Neural progenitor cell (in vitro differentiated cells): Measurements from ENCODE around the gene PPP1R9A. TPM values are rescaled to one million over a fixed set of nuclear protein-coding genes. Genes with fewer than 3 reads are reported as not detected.

Source experiments
- DNase-seq: peaks from one replicate; pipeline ENCODE4 v3.0.0-alpha.2; 2016; ENCODE audit warnings: low spot score
- H2AFZ ChIP-seq: fragments of 200-600 bp; sonication (generic); replicated peaks from 2 replicates; pipeline ENCODE4 v1.6.1; 2016; ENCODE audit warnings: antibody characterized with exemption
- H3F3A ChIP-seq: fragments of 200-600 bp; sonication (generic); 2 replicates; pipeline ENCODE4 v1.6.1; 2016; ENCODE audit warnings: antibody characterized with exemption, low read depth
- H3K27ac ChIP-seq: fragments of 200-600 bp; sonication (generic); 2 replicates; pipeline ENCODE4 v1.5.1; 2016; ENCODE audit warnings: mild to moderate bottlenecking
- H3K27me3 ChIP-seq: fragments of 200-600 bp; sonication (generic); 2 replicates; pipeline ENCODE4 v1.6.1; 2016; ENCODE audit warnings: mild to moderate bottlenecking, moderate library complexity
- H3K36me3 ChIP-seq: fragments of 200-600 bp; sonication (generic); 2 replicates; pipeline ENCODE4 v1.5.1; 2016
- H3K4me1 ChIP-seq: fragments of 200-600 bp; sonication (generic); 2 replicates; pipeline ENCODE4 v1.6.1; 2016; ENCODE audit warnings: mixed run types
- H3K4me2 ChIP-seq: fragments of 200-600 bp; sonication (generic); 2 replicates; pipeline ENCODE4 v1.6.1; 2016
- H3K4me3 ChIP-seq: fragments of 200-600 bp; sonication (generic); 2 replicates; pipeline ENCODE4 v1.5.1; 2016
- H3K79me2 ChIP-seq: fragments of 200-600 bp; sonication (generic); 2 replicates; pipeline ENCODE4 v1.6.1; 2016; ENCODE audit warnings: low read depth
- H3K9ac ChIP-seq: fragments of 200-600 bp; sonication (generic); 2 replicates; pipeline ENCODE4 v1.6.1; 2016
- H3K9me3 ChIP-seq: fragments of 200-600 bp; sonication (generic); 2 replicates; pipeline ENCODE4 v1.5.1; 2016; ENCODE audit warnings: low read depth
- H4K20me1 ChIP-seq: fragments of 200-600 bp; sonication (generic); 2 replicates; pipeline ENCODE4 v1.6.1; 2016; ENCODE audit warnings: low read depth
- H3K27ac Mint-ChIP-seq: 3 replicates; pipeline ENCODE4 v1.8.0; 2021; ENCODE audit warnings: mixed read lengths
- H3K27me3 Mint-ChIP-seq: 2 replicates; pipeline ENCODE4 v1.8.0; 2022; ENCODE audit warnings: low read depth, mild to moderate bottlenecking, inconsistent platforms, moderate library complexity, mixed read lengths; ENCODE audit not compliant: insufficient read depth
- H3K36me3 Mint-ChIP-seq: 3 replicates; pipeline ENCODE4 v1.8.0; 2021; ENCODE audit warnings: mixed read lengths
- H3K4me1 Mint-ChIP-seq: 3 replicates; pipeline ENCODE4 v1.8.0; 2021; ENCODE audit warnings: mixed read lengths
- H3K4me3 Mint-ChIP-seq: 3 replicates; pipeline ENCODE4 v1.8.0; 2021; ENCODE audit warnings: mild to moderate bottlenecking, moderate library complexity, mixed read lengths
- H3K9me3 Mint-ChIP-seq: 3 replicates; pipeline ENCODE4 v1.8.0; 2020; ENCODE audit warnings: mixed read lengths
- EZH2 ChIP-seq: fragments of 200-600 bp; sonication (generic); IDR thresholded peaks from 2 replicates; pipeline ENCODE4 v1.6.1; 2017; ENCODE audit warnings: antibody characterized with exemption, mild to moderate bottlenecking, moderate library complexity
- EZH2phosphoT487 ChIP-seq: fragments of 200-600 bp; sonication (generic); IDR thresholded peaks from 2 replicates; pipeline ENCODE4 v1.6.1; 2017; ENCODE audit warnings: antibody characterized with exemption
- total RNA-seq: library from RNA; depleted of rRNA; stranded (reverse); fragments of >200 nt; gene quantifications from 2 replicates; pipeline ENCODE4 v1.2.3, GENCODE V29; 2015; ENCODE audit warnings: low replicate concordance
- TF ChIP-seq, protein P1 (sequence below): fragments of 200-600 bp; sonication (generic); IDR thresholded peaks from 2 replicates; pipeline ENCODE4 v1.5.1; 2017; ENCODE audit warnings: antibody characterized with exemption, mild to moderate bottlenecking

The PPP1R9A gene
- total RNA-seq, 1 donor from 2014 or later = 40.7 TPM

DNA sequence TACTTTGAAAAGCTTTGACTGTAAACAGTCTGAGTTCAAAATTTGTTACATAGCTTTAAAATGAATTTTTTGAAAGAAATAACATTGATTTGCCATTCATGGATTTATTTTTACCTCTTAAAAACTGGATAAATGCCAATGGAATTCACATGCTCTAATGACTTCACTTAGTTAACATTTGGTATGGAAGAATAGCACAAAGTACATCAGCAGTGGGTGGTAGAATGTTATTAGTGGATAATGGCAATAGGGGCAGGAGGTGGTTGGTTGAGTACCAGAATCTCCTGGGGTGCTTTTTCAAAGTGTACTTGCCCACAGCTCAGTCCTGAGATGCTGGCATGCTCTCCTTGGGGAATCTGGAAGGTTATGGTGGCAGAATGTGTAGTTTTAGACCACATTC is 4.7 kb downstream of the PPP1R9A start:
- peak; percentile 23 for DNase-seq
- H3K4me2 ChIP-seq = peak overlapping the region; percentile 74
- H4K20me1 ChIP-seq = no peaks in the 10 kb centered on the region
- peaks cover 83% of the 10 kb centered on the region for H3K79me2 ChIP-seq
- H3K4me3 ChIP-seq = peak overlapping the region; percentile 34
- Mint-ChIP-seq H3K27ac (no peak overlapping the region), H3K4me3 (no peak overlapping the region), H3K27me3 (peaks cover 2% of the 10 kb centered on the region), H3K36me3 (peaks cover 39% of the 10 kb centered on the region), H3K4me1 (peaks cover 51% of the 10 kb centered on the region), H3K9me3 (peaks cover 4% of the 10 kb centered on the region)
- peaks cover 38% of the 10 kb centered on the region for H3F3A ChIP-seq
- H3K4me1 ChIP-seq = peaks cover 62% of the 10 kb centered on the region
- H3K36me3 ChIP-seq = no peaks in the 10 kb centered on the region
- H3K9me3 ChIP-seq = no peaks in the 10 kb centered on the region
- H3K27ac ChIP-seq = peak overlapping the region; percentile 42
- TF ChIP-seq EZH2 = no peak
- TF ChIP-seq EZH2phosphoT487 = no peak
- TF ChIP-seq, protein P1, sequence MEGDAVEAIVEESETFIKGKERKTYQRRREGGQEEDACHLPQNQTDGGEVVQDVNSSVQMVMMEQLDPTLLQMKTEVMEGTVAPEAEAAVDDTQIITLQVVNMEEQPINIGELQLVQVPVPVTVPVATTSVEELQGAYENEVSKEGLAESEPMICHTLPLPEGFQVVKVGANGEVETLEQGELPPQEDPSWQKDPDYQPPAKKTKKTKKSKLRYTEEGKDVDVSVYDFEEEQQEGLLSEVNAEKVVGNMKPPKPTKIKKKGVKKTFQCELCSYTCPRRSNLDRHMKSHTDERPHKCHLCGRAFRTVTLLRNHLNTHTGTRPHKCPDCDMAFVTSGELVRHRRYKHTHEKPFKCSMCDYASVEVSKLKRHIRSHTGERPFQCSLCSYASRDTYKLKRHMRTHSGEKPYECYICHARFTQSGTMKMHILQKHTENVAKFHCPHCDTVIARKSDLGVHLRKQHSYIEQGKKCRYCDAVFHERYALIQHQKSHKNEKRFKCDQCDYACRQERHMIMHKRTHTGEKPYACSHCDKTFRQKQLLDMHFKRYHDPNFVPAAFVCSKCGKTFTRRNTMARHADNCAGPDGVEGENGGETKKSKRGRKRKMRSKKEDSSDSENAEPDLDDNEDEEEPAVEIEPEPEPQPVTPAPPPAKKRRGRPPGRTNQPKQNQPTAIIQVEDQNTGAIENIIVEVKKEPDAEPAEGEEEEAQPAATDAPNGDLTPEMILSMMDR = no peak
- H2AFZ ChIP-seq = no peak overlapping the region
- H3K9ac ChIP-seq = no peak overlapping the region
- no peaks in the 10 kb centered on the region for H3K27me3 ChIP-seq

DNA sequence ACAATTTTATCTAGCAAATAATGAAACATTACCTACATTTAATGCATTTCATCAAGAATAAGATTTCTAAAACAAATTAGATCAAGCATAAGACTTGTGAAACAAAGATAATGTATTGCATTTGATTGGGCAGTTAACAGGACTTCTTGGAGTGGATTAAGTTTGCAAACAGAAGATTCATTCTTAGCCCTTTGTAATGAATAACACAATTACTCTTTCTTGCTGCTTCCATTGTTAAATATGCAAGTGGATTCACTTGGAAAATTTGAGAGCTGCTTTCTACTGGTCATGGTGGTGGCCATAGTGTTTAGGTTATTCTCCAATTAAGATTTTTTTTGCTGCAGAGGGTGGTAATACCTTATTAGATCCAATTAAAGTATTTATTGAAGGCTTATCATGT is 6.0 kb downstream of the PPP1R9A start:
- Histone ChIP-seq H3K4me3 (peak overlapping the region; percentile 34), H3K79me2 (peaks cover 97% of the 10 kb centered on the region), H3F3A (peaks cover 31% of the 10 kb centered on the region), H3K9me3 (no peaks in the 10 kb centered on the region), H3K9ac (no peak overlapping the region), H2AFZ (no peak overlapping the region), H4K20me1 (no peaks in the 10 kb centered on the region), H3K4me1 (peaks cover 62% of the 10 kb centered on the region), H3K4me2 (peak overlapping the region; percentile 74), H3K36me3 (no peaks in the 10 kb centered on the region), H3K27ac (peak overlapping the region; percentile 42), H3K27me3 (no peaks in the 10 kb centered on the region)
- H3K4me3 Mint-ChIP-seq = no peak overlapping the region
- peaks cover 2% of the 10 kb centered on the region for H3K27me3 Mint-ChIP-seq
- TF ChIP-seq, protein P1 = no peak
- TF ChIP-seq EZH2 = no peak
- no peak for TF ChIP-seq EZH2phosphoT487
- H3K27ac Mint-ChIP-seq = no peak overlapping the region
- DNase-seq = peak; percentile 25
- peaks cover 51% of the 10 kb centered on the region for H3K4me1 Mint-ChIP-seq
- peaks cover 39% of the 10 kb centered on the region for H3K36me3 Mint-ChIP-seq
- H3K9me3 Mint-ChIP-seq = peaks cover 4% of the 10 kb centered on the region

DNA sequence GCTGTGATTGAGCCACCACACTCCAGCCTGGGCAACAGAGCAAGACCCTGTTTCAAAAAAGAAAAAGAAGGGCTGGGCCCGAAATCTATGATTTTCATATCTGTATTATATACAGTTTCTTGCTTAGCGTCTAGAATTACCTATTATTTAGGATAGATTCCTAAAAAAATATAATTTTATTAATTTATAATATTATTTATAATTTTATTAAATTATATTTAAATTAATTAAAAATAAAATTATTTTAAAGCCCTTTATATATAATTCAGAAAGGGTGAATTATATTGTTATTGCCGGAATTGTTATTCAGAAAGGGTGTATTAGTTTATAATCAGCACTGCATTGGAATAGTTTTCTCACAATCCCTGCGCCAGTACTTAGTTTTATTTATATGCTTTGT is 14.5 kb downstream of the PPP1R9A start:
- Histone ChIP-seq H3K4me2 (no peak overlapping the region), H3K27ac (no peak overlapping the region), H3K4me1 (no peaks in the 10 kb centered on the region), H3K36me3 (no peaks in the 10 kb centered on the region), H4K20me1 (peaks cover 6% of the 10 kb centered on the region), H3K27me3 (no peaks in the 10 kb centered on the region), H3K9me3 (no peaks in the 10 kb centered on the region), H3K79me2 (peaks cover 98% of the 10 kb centered on the region), H3K4me3 (no peak overlapping the region), H3K9ac (no peak overlapping the region), H3F3A (no peaks in the 10 kb centered on the region), H2AFZ (no peak overlapping the region)
- Mint-ChIP-seq H3K36me3 (peaks cover 11% of the 10 kb centered on the region), H3K27me3 (no peaks in the 10 kb centered on the region), H3K4me1 (peaks cover 4% of the 10 kb centered on the region), H3K9me3 (no peaks in the 10 kb centered on the region), H3K4me3 (no peak overlapping the region), H3K27ac (no peak overlapping the region)
- TF ChIP-seq, protein P1 = no peak
- DNase-seq = no peak
